ENCODE data around the gene TAF11L13.
"Not testable (repeated sequence)": the region's sequence is repeated elsewhere in the genome, so short reads cannot be mapped to it uniquely, and the experiment has no call there.

Gene TAF11L13

GRCh38 chr5:17631788-17632187 lies at the start of gene TAF11L13:
Gene TAF11L13 (plus strand): TSS chr5:17632088.
- DNase-seq (ENCODE audit: low read depth): not testable (repeated sequence)

GRCh38 chr5:17585658-17586057 lies 46.2 kb upstream of the TAF11L13 start, which contains the start of gene TAF11L7:
Gene TAF11L7 (minus strand): TSS chr5:17585758.
- DNase-seq (ENCODE audit: low read depth): not testable (repeated sequence)

- not testable (repeated sequence) for DNase-seq (ENCODE audit: low read depth)
Measured at GRCh38 chr5:17590860-17591259, 41.0 kb upstream of the TAF11L13 start, which contains the start of gene TAF11L8. Gene TAF11L8 (minus strand): TSS chr5:17590960.

GRCh38 chr5:17594255-17594654 lies 37.6 kb upstream of the TAF11L13 start, which contains the start of gene TAF11L9:
Gene TAF11L9 (minus strand): TSS chr5:17594394.
- not testable (repeated sequence) for DNase-seq (ENCODE audit: low read depth)

GRCh38 chr5:17597728-17598127 lies 34.2 kb upstream of the TAF11L13 start, which contains the start of gene TAF11L10:
Gene TAF11L10 (minus strand): TSS chr5:17597828.
- DNase-seq (ENCODE audit: low read depth): not testable (repeated sequence)

- not testable (repeated sequence) for DNase-seq (ENCODE audit: low read depth)
Measured at GRCh38 chr5:17603880-17604279, 28.0 kb upstream of the TAF11L13 start, which contains the start of gene TAF11L11. Gene TAF11L11 (plus strand): TSS chr5:17604183.

GRCh38 chr5:17604951-17605350 lies 26.9 kb upstream of the TAF11L13 start:
- no peak for DNase-seq (ENCODE audit: low read depth)

- DNase-seq (ENCODE audit: low read depth): not testable (repeated sequence)
Measured at GRCh38 chr5:17607461-17607860, 24.4 kb upstream of the TAF11L13 start.

GRCh38 chr5:17610092-17610491 lies 21.8 kb upstream of the TAF11L13 start, which contains the start of gene TAF11L12:
Gene TAF11L12 (plus strand): TSS chr5:17610392.
- DNase-seq (ENCODE audit: low read depth): not testable (repeated sequence)

- no peak for DNase-seq (ENCODE audit: low read depth)
Measured at GRCh38 chr5:17614872-17615605, 16.8 kb upstream of the TAF11L13 start.

- no peak for DNase-seq (ENCODE audit: low read depth)
Measured at GRCh38 chr5:17619354-17619753, 12.5 kb upstream of the TAF11L13 start.

GRCh38 chr5:17620627-17621026 lies 11.3 kb upstream of the TAF11L13 start:
- no peak for DNase-seq (ENCODE audit: low read depth)

- no peak for DNase-seq (ENCODE audit: low read depth)
Measured at GRCh38 chr5:17625686-17626085, 6.2 kb upstream of the TAF11L13 start.

GRCh38 chr5:17634160-17634559 lies 2.3 kb downstream of the TAF11L13 start, which contains the start of gene TAF11L14:
Gene TAF11L14 (plus strand): TSS chr5:17634460.
- no peak for DNase-seq (ENCODE audit: low read depth)

GRCh38 chr5:17649232-17649631 lies 17.3 kb downstream of the TAF11L13 start:
- DNase-seq (ENCODE audit: low read depth): not testable (repeated sequence)

- not testable (repeated sequence) for DNase-seq (ENCODE audit: low read depth)
Measured at GRCh38 chr5:17655201-17655759, 23.4 kb downstream of the TAF11L13 start.

- no peak for DNase-seq (ENCODE audit: low read depth)
Measured at GRCh38 chr5:17655921-17656320, 24.0 kb downstream of the TAF11L13 start.

GRCh38 chr5:17663182-17663581 lies 31.3 kb downstream of the TAF11L13 start:
- DNase-seq (ENCODE audit: low read depth): no peak

GRCh38 chr5:17665836-17666235 lies 33.9 kb downstream of the TAF11L13 start:
- no peak for DNase-seq (ENCODE audit: low read depth)

- DNase-seq (ENCODE audit: low read depth): no peak
Measured at GRCh38 chr5:17666726-17667235, 34.9 kb downstream of the TAF11L13 start.

GRCh38 chr5:17670353-17670752 lies 38.5 kb downstream of the TAF11L13 start:
- DNase-seq (ENCODE audit: low read depth): no peak

GRCh38 chr5:17678751-17679324 lies 47.0 kb downstream of the TAF11L13 start:
- DNase-seq (ENCODE audit: low read depth): no peak

Data from fibroblast of gingiva (primary cell).